KMS-11 (cell line): ENCODE data around the gene USP15.

Source experiments
- H2AFZ ChIP-seq: fragments of 200-600 bp; sonication (generic); 2 replicates; pipeline ENCODE4 v1.6.1; 2016; ENCODE audit warnings: antibody characterized with exemption, mixed run types, low read depth
- H3K27ac ChIP-seq: fragments of 200-600 bp; sonication (generic); 2 replicates; pipeline ENCODE4 v1.6.1; 2016; ENCODE audit warnings: mild to moderate bottlenecking, mixed run types
- H3K27me3 ChIP-seq: fragments of 200-600 bp; sonication (generic); 2 replicates; pipeline ENCODE4 v1.6.1; 2017; ENCODE audit warnings: mild to moderate bottlenecking, low read depth, mixed run types, moderate library complexity; ENCODE audit not compliant: insufficient read depth
- H3K36me3 ChIP-seq: fragments of 200-600 bp; sonication (generic); 2 replicates; pipeline ENCODE4 v1.6.1; 2017; ENCODE audit warnings: mild to moderate bottlenecking, mixed run types; ENCODE audit not compliant: insufficient read depth
- H3K4me1 ChIP-seq: fragments of 200-600 bp; sonication (generic); 2 replicates; pipeline ENCODE4 v1.6.1; 2016; ENCODE audit warnings: mild to moderate bottlenecking, low read depth, mixed run types; ENCODE audit not compliant: poor library complexity, severe bottlenecking
- H3K4me2 ChIP-seq: fragments of 200-600 bp; sonication (generic); 2 replicates; pipeline ENCODE4 v1.7.0; 2016; ENCODE audit warnings: mild to moderate bottlenecking, mixed run types
- H3K4me3 ChIP-seq: fragments of 200-600 bp; sonication (generic); IDR thresholded peaks from 2 replicates; pipeline ENCODE4 v1.6.1; 2017; ENCODE audit warnings: low read depth, low read length, mixed read lengths; ENCODE audit not compliant: insufficient read depth
- H3K79me2 ChIP-seq: fragments of 200-600 bp; sonication (generic); 2 replicates; pipeline ENCODE4 v1.6.1; 2016; ENCODE audit warnings: low read depth, mixed run types; ENCODE audit not compliant: insufficient read depth
- H3K9ac ChIP-seq: fragments of 200-600 bp; sonication (generic); 2 replicates; pipeline ENCODE4 v1.6.1; 2016; ENCODE audit warnings: mild to moderate bottlenecking, mixed run types
- H4K20me1 ChIP-seq: fragments of 200-600 bp; sonication (generic); 2 replicates; pipeline ENCODE4 v1.6.1; 2016; ENCODE audit warnings: mild to moderate bottlenecking, mixed run types; ENCODE audit not compliant: insufficient read depth
- TF ChIP-seq, protein P1 (sequence below): fragments of 200-600 bp; sonication (generic); conservative IDR thresholded peaks from 2 replicates; pipeline ENCODE4 v1.6.1; 2017; ENCODE audit warnings: low read depth, mild to moderate bottlenecking, antibody characterized with exemption, low read length, moderate library complexity, mixed read lengths

USP15 gene

DNA sequence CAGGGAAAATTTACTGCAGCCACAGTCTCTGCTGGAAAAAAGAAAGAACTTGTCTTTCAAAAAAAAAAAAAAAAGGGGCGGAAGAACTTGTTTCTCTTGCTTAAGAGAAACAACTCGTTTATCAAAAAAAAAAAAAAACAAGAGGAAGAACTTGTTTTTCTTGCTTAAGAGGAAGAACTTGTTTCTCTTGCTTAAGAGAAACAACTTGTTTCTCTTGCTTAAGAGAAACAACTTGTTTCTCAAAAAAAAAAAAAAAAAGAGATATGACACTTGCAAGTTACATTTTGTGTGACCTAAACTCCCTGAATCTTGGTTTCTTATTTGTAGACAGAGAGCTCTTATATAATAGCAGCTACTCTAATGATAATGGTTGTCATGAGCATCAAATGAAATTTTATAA, 44.7 kb upstream of the USP15 start:
- H3K27ac ChIP-seq, result no peak overlapping the region
- H3K4me1 ChIP-seq, result no peaks in the 10 kb centered on the region
- no peak overlapping the region for H3K4me2 ChIP-seq

DNA sequence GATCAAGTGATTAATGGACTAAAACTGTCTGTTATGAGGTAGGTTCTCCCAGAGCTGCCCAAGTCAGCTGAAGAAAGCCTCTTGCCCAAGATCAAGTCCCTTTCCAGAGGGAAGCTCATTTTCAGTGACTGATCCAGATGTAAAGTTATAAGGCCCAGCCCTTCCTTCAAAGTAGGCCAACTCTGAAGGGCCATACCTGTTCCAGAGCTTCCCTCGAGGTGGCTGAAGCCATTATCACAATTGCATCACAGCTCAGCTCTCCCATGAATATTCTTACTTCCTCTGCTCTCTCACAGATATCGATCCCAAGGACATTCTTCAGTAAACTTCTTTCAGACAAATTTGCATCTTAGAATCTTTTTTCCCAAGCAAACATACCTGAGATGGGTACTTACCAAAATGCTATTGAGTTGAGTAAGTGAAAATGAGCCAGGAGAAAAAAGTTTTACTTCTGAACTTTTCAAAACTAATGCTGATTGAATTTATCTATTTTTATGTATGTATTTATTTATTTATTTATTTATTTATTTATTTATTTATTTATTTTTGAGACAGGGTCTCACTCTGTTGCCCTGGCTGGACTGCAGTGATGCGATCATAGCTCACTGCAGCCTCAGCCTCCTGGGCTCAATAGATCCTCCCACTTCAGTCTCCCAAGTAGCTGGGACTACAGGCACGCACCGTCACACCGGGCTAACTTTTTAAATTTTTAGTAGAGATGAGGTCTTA, 42.6 kb upstream of the USP15 start:
- H2AFZ ChIP-seq, result no peak overlapping the region
- H3K9ac ChIP-seq, result no peak overlapping the region
- H3K4me3 ChIP-seq, result no peak overlapping the region
- H3K27me3 ChIP-seq, result no peaks in the 10 kb centered on the region
- H3K36me3 ChIP-seq, result no peaks in the 10 kb centered on the region
- H3K4me1 ChIP-seq, result no peaks in the 10 kb centered on the region
- no peak overlapping the region for H3K4me2 ChIP-seq
- no peaks in the 10 kb centered on the region for H3K79me2 ChIP-seq
- no peaks in the 10 kb centered on the region for H4K20me1 ChIP-seq
- no peak overlapping the region for H3K27ac ChIP-seq
- TF ChIP-seq, protein P1, sequence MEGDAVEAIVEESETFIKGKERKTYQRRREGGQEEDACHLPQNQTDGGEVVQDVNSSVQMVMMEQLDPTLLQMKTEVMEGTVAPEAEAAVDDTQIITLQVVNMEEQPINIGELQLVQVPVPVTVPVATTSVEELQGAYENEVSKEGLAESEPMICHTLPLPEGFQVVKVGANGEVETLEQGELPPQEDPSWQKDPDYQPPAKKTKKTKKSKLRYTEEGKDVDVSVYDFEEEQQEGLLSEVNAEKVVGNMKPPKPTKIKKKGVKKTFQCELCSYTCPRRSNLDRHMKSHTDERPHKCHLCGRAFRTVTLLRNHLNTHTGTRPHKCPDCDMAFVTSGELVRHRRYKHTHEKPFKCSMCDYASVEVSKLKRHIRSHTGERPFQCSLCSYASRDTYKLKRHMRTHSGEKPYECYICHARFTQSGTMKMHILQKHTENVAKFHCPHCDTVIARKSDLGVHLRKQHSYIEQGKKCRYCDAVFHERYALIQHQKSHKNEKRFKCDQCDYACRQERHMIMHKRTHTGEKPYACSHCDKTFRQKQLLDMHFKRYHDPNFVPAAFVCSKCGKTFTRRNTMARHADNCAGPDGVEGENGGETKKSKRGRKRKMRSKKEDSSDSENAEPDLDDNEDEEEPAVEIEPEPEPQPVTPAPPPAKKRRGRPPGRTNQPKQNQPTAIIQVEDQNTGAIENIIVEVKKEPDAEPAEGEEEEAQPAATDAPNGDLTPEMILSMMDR, result no peak

More for the DNA sequence above, 44.7 kb upstream of the USP15 start:
- Histone ChIP-seq H4K20me1 (no peaks in the 10 kb centered on the region), H3K27me3 (no peaks in the 10 kb centered on the region), H2AFZ (no peak overlapping the region), H3K36me3 (no peaks in the 10 kb centered on the region), H3K4me3 (no peak overlapping the region), H3K79me2 (no peaks in the 10 kb centered on the region), H3K9ac (no peak overlapping the region)
- TF ChIP-seq, protein P1, result no peak

DNA sequence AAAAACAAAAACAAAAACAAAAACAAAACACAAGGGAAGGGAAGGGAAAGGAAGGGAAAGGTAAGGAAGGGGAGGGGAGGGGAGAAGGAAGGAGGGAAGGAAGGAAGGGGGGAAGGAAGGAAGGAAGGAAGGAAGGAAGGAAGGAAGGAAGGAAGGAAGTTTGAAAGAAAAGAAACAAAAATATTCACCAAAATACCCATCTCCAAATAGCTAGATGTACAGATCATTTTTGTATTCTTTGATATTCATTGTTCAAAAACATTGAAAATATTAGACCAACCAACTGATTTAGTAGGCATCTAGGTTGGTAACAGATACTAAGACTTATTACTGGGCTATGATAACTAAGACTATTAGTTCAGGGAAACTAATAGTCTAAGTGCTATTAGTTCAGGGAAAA, 39.1 kb upstream of the USP15 start:
- Histone ChIP-seq H3K27ac (no peak overlapping the region), H3K36me3 (no peaks in the 10 kb centered on the region), H3K9ac (no peak overlapping the region), H3K4me3 (no peak overlapping the region), H3K27me3 (no peaks in the 10 kb centered on the region), H3K79me2 (no peaks in the 10 kb centered on the region), H4K20me1 (no peaks in the 10 kb centered on the region), H2AFZ (no peak overlapping the region), H3K4me2 (no peak overlapping the region), H3K4me1 (no peaks in the 10 kb centered on the region)
- TF ChIP-seq, protein P1, result no peak

DNA sequence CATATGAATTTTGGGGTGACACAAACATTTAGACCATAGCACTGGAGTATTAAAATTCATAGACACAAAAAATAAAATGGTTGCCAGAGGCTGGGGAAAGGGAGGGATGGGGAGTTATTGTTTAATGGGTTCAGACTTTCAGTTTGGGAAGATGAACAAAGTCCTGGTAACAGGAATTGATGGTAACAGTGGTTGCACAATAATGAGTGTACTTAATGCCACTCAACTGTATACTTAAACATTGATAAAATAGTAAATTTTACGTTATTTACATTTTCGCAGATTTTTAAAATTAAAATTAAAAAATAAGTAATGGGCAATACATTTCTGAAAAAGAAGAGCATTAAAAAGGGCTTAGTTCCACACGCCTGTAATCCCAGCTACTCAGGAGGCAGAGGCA, 35.6 kb upstream of the USP15 start:
- H3K27me3 ChIP-seq, result no peaks in the 10 kb centered on the region
- no peaks in the 10 kb centered on the region for H3K4me1 ChIP-seq
- no peaks in the 10 kb centered on the region for H4K20me1 ChIP-seq
- H3K27ac ChIP-seq, result no peak overlapping the region
- no peaks in the 10 kb centered on the region for H3K79me2 ChIP-seq
- no peaks in the 10 kb centered on the region for H3K36me3 ChIP-seq
- H3K4me2 ChIP-seq, result no peak overlapping the region
- TF ChIP-seq, protein P1, result no peak
- H2AFZ ChIP-seq, result no peak overlapping the region
- H3K9ac ChIP-seq, result no peak overlapping the region
- no peak overlapping the region for H3K4me3 ChIP-seq
